Uterus (tissue), 4 donors: Measurements from ENCODE around the gene LRP1. TPM values are rescaled to one million over a fixed set of nuclear protein-coding genes. Genes with fewer than 3 reads are reported as not detected.

ENCODE experiments used
- DNase-seq, 2 donors: peaks; one replicate each; pipeline ENCODE4 v3.0.0-alpha.2; 2019 to 2020
- H3K27ac ChIP-seq, 2 donors: fragments of 200-600 bp; sonication (generic); 1 replicate in 1 of 2; 2 replicates in 1 of 2; pipeline ENCODE4 v1.5.1; 2016 to 2018
- H3K27me3 ChIP-seq, 2 donors: fragments of 200-600 bp; sonication (generic); one replicate each; pipeline ENCODE4 v1.5.1; 2018 to 2019; ENCODE audit warnings: control low read depth in 1 of 2
- H3K36me3 ChIP-seq, 2 donors: fragments of 200-600 bp; sonication (generic); one replicate each; pipeline ENCODE4 v1.5.1; 2019; ENCODE audit warnings: control low read depth in 1 of 2
- H3K4me1 ChIP-seq, 2 donors: fragments of 200-600 bp; sonication (generic); one replicate each; pipeline ENCODE4 v1.5.1; 2018 to 2019; ENCODE audit warnings: control low read depth in 1 of 2
- H3K4me3 ChIP-seq, 2 donors: fragments of 200-600 bp; sonication (generic); 1 replicate in 1 of 2; 2 replicates in 1 of 2; pipeline ENCODE4 v1.5.1; 2018 to 2019; ENCODE audit warnings: mild to moderate bottlenecking in 1 of 2
- H3K9me3 ChIP-seq, 2 donors: fragments of 200-600 bp; sonication (generic); one replicate each; pipeline ENCODE4 v1.5.1; 2019; ENCODE audit warnings: control low read depth in 1 of 2
- CTCF ChIP-seq, 4 experiments: fragments of 200-600 bp in 2 of 4; fragments of 450-650 bp in 2 of 4; sonication (generic) in 2 of 4; IDR thresholded peaks; one replicate each; pipeline ENCODE4 v1.5.1; 2016 to 2019; ENCODE audit warnings: antibody characterized with exemption in 4 of 4, mild to moderate bottlenecking in 2 of 4, moderate library complexity in 1 of 4
- POLR2A ChIP-seq, 2 donors: fragments of 450-650 bp; IDR thresholded peaks; one replicate each; pipeline ENCODE4 v1.6.1; 2016; ENCODE audit warnings: antibody characterized with exemption in 2 of 2, mild to moderate bottlenecking in 1 of 2, moderate library complexity in 1 of 2
- intact Hi-C: fragments of 100-400 bp; cut with DNase I; formaldehyde crosslinking; loops from one replicate; pipeline ENCODE4 v1.15.1; 2023; ENCODE audit warnings: low total_unique reads
- microRNA counts, 2 donors: library from miRNA; unstranded; fragments of <30 nt; microRNA quantifications; one replicate each; lab custom pipeline; 2016 to 2017
- microRNA-seq: library from miRNA; unstranded; fragments of <30 nt; microRNA quantifications from one replicate; pipeline ENCODE4, GENCODE V29; 2016; ENCODE audit warnings: borderline microRNAs expressed, borderline replicate concordance
- small RNA-seq: library from RNA; depleted of rRNA; stranded (forward); fragments of <200 nt; gene quantifications from one replicate; pipeline ENCODE3, GENCODE V24; 2016
- total RNA-seq, 4 donors: library from RNA; depleted of rRNA in 3 of 4; stranded (reverse); fragments of >200 nt in 3 of 4; gene quantifications; one replicate each; pipeline versions ENCODE4 v1.1.0 to v1.2.4, GENCODE V29; 2014 to 2023
- donor health status: DM: yes; HTN: yes; CAD: no.

LRP1 gene
- total RNA-seq, 4 donors from 2014 or later, result 164 to 507 (median 318) TPM

- Histone ChIP-seq H3K27me3 (no peaks in the 10 kb centered on the region), H3K4me1 (no peaks in the 10 kb centered on the region), H3K27ac (no peak overlapping the region), H3K4me3 (no peak overlapping the region), H3K36me3 (no peaks in the 10 kb centered on the region), H3K9me3 (no peaks in the 10 kb centered on the region)
- DNase-seq, result no peak
- TF ChIP-seq POLR2A (IDR thresholded peaks at IDR 0.05) (no peak), CTCF (IDR thresholded peaks at IDR 0.05) (no peak)
- intact Hi-C loops, result no loop called here
These were observed 131.0 kb downstream of the LRP1 start for GRCh38 chr12:57258977-57259970.

- H3K27me3 ChIP-seq, result no peaks in the 10 kb centered on the region
- H3K9me3 ChIP-seq, result no peaks in the 10 kb centered on the region
- no peak for DNase-seq
- H3K4me1 ChIP-seq, result no peaks in the 10 kb centered on the region
- no peaks in the 10 kb centered on the region for H3K36me3 ChIP-seq
- no peak overlapping the region for H3K4me3 ChIP-seq
- intact Hi-C loops, result no loop called here
- no peak for TF ChIP-seq CTCF (IDR thresholded peaks at IDR 0.05)
- no peak for TF ChIP-seq POLR2A (IDR thresholded peaks at IDR 0.05)
- no peak overlapping the region for H3K27ac ChIP-seq
These were observed 132.1 kb downstream of the LRP1 start for GRCh38 chr12:57260366-57260765.

GRCh38 chr12:57261428-57261865 lies 133.2 kb downstream of the LRP1 start:
- TF ChIP-seq CTCF (IDR thresholded peaks at IDR 0.05) (no peak), POLR2A (IDR thresholded peaks at IDR 0.05) (no peak)
- no peak overlapping the region for H3K27ac ChIP-seq
- no peaks in the 10 kb centered on the region for H3K27me3 ChIP-seq
- intact Hi-C loops, result no loop called here
- no peaks in the 10 kb centered on the region for H3K36me3 ChIP-seq
- no peak overlapping the region for H3K4me3 ChIP-seq
- DNase-seq, result no peak
- H3K4me1 ChIP-seq, result no peaks in the 10 kb centered on the region
- H3K9me3 ChIP-seq, result no peaks in the 10 kb centered on the region

GRCh38 chr12:57262126-57262822 lies 134.0 kb downstream of the LRP1 start:
- no peak for DNase-seq
- Histone ChIP-seq H3K36me3 (no peaks in the 10 kb centered on the region), H3K27ac (no peak overlapping the region), H3K9me3 (no peaks in the 10 kb centered on the region), H3K4me1 (no peaks in the 10 kb centered on the region), H3K4me3 (no peak overlapping the region), H3K27me3 (no peaks in the 10 kb centered on the region)
- intact Hi-C loops, result no loop called here
- TF ChIP-seq POLR2A (IDR thresholded peaks at IDR 0.05) (no peak), CTCF (IDR thresholded peaks at IDR 0.05) (no peak)

MicroRNA genes within 50 kb of the gene (microRNA counts, 767-probe panel; counts per million panel counts)
- 0 counts per million in 2 donors for microRNA hsa-miR-1228-3p (lab: Ali Mortazavi, UCI)

Small RNA genes within 50 kb of the gene (microRNA-seq; reads per million reads assigned to microRNA genes)
- not detected for gene MIR1228

Small RNA genes within 50 kb of the gene (small RNA-seq; reads per million reads assigned to genes)
- not detected for gene MIR1228

Other genes with a start within 250 kb of the LRP1 start
- gene SDR9C7, start 194.1 kb upstream of the LRP1 start, total RNA-seq, result under 1 TPM in 2 of 4 donors, not detected in 2; 0.26 to 0.49 TPM
- 1 to 10 TPM in 3 of 4 donors, under 1 TPM in 1; 0.29 to 2.1 (median 1.3) TPM for gene RDH16, start 170.9 kb upstream of the LRP1 start, total RNA-seq
- gene ZBTB39, start 121.9 kb upstream of the LRP1 start, total RNA-seq, result 10 to 100 TPM in 2 of 4 donors, 1 to 10 TPM in 2; 7.6 to 13.0 (median 10.9) TPM
- not detected for gene TAC3, start 112.0 kb upstream of the LRP1 start, total RNA-seq
- 1 to 10 TPM in 1 of 4 donors, under 1 TPM in 1, not detected in 2; 0.59 to 1.3 TPM for gene MYO1A, start 78.4 kb upstream of the LRP1 start, total RNA-seq
- 10 to 100 TPM in 2 of 4 donors, 1 to 10 TPM in 2; 1.5 to 18.0 (median 9.9) TPM for gene NEMP1, start 49.7 kb upstream of the LRP1 start, total RNA-seq
- 10 to 100 TPM in 3 of 4 donors, 1 to 10 TPM in 1; 9.1 to 85.8 (median 33.9) TPM for gene NAB2, start 39.4 kb upstream of the LRP1 start, total RNA-seq
- gene STAT6, start 17.1 kb upstream of the LRP1 start, total RNA-seq, result 100 to 1,000 TPM in 2 of 4 donors, 10 to 100 TPM in 2; 62.5 to 242 (median 94.3) TPM
- gene LRP1-AS, start 19.1 kb downstream of the LRP1 start, total RNA-seq, result not detected
- 1 to 10 TPM in 1 of 4 donors, not detected in 3; 6.3 TPM for gene NXPH4, start 88.3 kb downstream of the LRP1 start, total RNA-seq
- 100 to 1,000 TPM in 1 of 4 donors, 10 to 100 TPM in 3; 12.4 to 128 (median 35.3) TPM for gene SHMT2, start 101.2 kb downstream of the LRP1 start, total RNA-seq
- gene STAC3, start 122.7 kb downstream of the LRP1 start, total RNA-seq, result 1 to 10 TPM in 2 of 4 donors, not detected in 2; 1.0 to 2.8 TPM